Choroid plexus epithelial cell (primary cell): ENCODE results near the gene EGFLAM.

Source experiments
- DNase-seq: peaks from one replicate; pipeline ENCODE4 v3.0.0-alpha.2; 2010; ENCODE audit warnings: low read depth
- H3K4me3 ChIP-seq: 2 replicates; pipeline ENCODE4 v1.5.1; 2011; ENCODE audit warnings: low read depth, mild to moderate bottlenecking, control low read depth, low read length, moderate library complexity
- TF ChIP-seq, protein P1 (sequence below): conservative IDR thresholded peaks from 2 replicates; pipeline ENCODE4 v1.5.1; 2011; ENCODE audit warnings: low read depth, mild to moderate bottlenecking, control low read depth, inconsistent platforms, low read length, moderate library complexity

The EGFLAM gene

DNA sequence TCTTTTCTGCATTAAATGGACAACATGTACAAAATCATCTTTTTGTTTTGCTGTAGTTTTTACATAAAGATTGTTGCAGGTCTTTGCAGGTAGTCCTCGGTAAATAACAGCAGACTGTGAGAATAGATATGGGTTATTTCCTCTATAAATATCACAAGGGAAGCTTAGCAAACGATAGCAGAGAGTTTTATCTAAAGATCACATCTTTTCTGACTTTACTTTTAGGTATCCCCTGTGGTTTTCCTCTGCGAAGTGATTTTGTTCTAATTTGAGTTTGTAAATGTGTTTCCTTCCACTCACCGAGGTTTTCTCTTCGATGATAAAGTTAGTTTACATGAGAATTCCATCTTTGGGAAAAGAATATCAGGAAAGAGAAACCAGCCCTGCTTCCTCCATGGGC is 109.6 kb downstream of the EGFLAM start:
- H3K4me3 ChIP-seq: no peak overlapping the region
- DNase-seq: no peak
- TF ChIP-seq, protein P1, sequence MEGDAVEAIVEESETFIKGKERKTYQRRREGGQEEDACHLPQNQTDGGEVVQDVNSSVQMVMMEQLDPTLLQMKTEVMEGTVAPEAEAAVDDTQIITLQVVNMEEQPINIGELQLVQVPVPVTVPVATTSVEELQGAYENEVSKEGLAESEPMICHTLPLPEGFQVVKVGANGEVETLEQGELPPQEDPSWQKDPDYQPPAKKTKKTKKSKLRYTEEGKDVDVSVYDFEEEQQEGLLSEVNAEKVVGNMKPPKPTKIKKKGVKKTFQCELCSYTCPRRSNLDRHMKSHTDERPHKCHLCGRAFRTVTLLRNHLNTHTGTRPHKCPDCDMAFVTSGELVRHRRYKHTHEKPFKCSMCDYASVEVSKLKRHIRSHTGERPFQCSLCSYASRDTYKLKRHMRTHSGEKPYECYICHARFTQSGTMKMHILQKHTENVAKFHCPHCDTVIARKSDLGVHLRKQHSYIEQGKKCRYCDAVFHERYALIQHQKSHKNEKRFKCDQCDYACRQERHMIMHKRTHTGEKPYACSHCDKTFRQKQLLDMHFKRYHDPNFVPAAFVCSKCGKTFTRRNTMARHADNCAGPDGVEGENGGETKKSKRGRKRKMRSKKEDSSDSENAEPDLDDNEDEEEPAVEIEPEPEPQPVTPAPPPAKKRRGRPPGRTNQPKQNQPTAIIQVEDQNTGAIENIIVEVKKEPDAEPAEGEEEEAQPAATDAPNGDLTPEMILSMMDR: no peak

DNA sequence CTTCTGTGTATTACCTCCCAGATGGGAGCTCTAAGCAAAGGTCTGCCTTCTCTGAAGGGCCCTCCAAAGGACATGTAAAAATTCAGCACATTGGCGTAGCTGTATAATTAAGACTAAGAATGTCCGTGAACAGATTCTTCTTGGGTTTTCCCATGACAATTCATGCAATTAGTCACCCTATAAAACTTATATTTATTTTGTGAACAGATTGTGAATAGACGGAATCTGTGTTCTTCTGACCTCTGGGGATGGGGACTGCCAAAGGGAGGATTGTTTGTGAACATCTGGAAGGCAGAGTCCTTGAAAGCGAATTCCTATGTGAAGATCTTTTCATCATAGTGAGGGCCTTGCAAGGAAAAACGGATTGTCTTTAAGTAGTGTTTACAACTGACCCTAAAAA is 111.3 kb downstream of the EGFLAM start:
- TF ChIP-seq, protein P1: no peak
- no peak overlapping the region for H3K4me3 ChIP-seq
- DNase-seq: peak; percentile 19

DNA sequence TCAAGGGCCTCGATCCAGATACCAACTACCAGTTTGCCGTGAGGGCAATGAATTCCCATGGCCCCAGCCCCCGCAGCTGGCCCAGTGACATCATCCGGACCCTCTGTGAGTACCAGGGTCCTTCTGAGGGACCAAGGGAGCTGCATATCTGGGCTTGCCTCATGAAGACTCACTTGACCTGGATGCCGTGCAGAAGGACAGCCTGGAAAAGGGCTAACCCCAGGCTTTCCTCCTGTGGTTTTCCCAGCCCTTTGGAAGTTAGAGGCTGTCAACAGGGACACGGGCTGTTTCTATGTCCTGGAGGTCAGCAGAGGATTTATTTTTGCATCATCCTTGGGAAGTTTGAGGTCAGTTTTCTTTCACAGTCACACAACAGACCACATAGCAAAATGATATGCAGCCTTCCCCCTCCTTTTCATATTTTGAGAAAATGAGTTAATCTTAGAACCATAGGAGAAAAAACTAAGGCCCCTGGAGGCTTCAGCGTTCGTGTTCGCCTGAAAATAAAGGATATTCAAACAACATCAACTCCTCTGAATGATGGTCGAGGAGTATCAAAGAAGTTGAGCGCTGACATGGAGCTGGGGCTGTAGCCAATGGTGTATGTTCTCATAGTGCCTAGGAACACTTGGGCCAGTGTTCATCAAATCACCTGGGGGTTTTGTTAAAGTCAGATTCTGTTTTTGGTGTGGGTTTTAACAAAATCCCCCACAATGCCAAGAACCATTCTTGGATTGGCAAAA is 112.2 kb downstream of the EGFLAM start:
- TF ChIP-seq, protein P1: no peak
- H3K4me3 ChIP-seq: no peak overlapping the region
- DNase-seq: peak; percentile 33

DNA sequence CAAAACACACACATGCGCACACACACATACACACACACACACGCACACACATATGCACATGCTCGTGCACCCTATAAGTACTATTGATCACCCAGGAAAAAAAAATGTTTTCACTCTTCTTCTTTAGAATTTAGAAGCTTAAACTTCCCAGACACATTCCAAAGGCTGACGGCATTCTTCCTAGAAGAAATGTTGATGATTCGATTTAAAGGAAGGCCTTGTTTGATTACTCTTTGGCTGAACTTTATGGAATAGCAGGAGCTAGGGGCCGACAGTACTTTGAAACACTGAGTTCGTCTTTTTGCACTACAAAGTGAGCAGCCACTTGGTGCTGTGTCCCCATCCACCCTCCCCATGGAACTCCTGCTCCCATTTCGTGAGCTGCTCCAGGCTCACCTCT is 113.2 kb downstream of the EGFLAM start:
- TF ChIP-seq, protein P1: no peak
- no peak overlapping the region for H3K4me3 ChIP-seq
- DNase-seq: no peak

DNA sequence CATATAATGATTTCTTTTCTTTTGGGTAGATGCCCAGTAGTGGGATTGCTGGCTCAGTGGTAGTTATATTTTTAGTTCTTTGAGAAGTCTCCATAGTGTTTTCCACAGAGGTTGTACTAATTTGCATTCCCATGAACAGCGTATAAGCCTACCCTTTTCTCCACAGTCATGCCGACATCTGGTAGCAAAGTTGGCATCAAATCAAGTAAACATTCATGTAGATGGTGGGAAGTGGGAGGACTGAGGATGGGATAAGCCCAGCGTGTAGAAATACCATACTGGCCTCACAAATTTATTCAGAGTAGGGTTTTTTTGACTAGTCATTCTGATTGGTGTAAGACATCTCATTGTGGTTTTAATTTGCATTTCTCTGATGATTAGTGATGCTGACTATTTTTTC is 115.4 kb downstream of the EGFLAM start:
- peak; percentile 71 for DNase-seq

DNA sequence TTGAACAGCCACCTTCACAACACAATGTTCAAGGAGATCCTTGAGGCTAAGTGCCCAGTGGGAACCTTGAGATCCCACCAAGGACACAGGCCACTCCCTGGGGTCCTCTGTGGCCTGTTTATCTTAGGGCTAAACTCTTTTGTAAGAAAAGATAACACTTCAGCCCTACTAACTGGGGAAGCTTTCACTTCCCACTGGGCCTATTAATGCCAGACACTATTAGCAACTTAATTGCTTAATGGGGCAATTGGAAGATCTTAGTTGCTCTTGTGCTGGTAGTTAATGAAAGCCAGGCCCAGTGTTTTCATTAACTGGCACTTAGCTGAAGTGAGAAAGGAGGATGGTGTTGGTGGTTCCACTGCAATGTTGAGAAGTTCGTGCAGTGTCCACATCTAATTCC is 117.1 kb downstream of the EGFLAM start:
- TF ChIP-seq, protein P1: no peak
- no peak overlapping the region for H3K4me3 ChIP-seq
- DNase-seq: no peak

More for the DNA sequence above, 115.4 kb downstream of the EGFLAM start:
- TF ChIP-seq, protein P1: no peak
- H3K4me3 ChIP-seq: no peak overlapping the region

DNA sequence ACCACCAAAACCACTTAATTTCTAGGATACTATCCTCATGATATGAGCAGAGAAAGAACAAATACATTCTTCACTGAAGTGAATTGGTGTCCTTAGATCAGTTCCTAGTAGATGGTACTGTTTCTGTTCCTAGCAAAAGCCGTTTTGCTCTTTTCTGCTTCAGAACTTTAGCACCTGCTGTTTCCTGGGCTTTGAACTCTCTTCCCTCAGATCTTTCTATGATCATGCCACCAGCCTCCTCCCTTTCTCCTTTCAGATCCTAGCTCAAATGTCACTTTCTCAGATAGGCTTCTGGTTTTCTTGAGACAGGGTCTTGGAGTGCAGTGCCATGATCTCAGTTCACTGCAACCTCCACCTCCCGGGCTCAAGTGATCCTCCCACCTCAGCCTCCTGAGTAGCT is 118.0 kb downstream of the EGFLAM start:
- DNase-seq: no peak
- H3K4me3 ChIP-seq: no peak overlapping the region
- TF ChIP-seq, protein P1: no peak
